HG03442 (cell line): ENCODE measurements around the gene TEKT1.
"Not testable (repeated sequence)": the region's sequence is repeated elsewhere in the genome, so short reads cannot be mapped to it uniquely, and the experiment has no call there.

ENCODE experiments used
- ATAC-seq: cut with Tn5 transposase; IDR thresholded peaks from one replicate; pipeline ENCODE4 v1.9.1; 2021; ENCODE audit warnings: mild to moderate bottlenecking, moderate library complexity; ENCODE audit not compliant: unreplicated experiment

Gene TEKT1

DNA sequence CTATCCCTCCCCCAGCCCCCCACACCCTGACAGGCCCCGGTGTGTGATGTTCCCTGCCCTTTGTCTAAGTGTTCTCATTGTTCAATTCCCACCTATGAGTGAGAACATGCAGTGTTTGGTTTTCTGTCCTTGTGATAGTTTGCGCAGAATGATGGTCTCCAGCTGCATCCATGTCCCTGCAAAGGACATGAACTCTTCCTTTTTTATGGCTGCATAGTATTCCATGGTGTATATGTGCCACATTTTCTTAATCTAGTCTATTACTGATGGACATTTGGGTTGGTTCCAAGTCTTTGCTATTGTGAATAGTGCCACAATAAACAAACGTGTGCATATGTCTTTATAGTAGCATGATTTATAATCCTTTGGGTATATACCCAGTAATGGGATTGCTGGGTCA, 15.2 kb downstream of the TEKT1 start:
- ATAC-seq: not testable (repeated sequence)

- ATAC-seq: no peak
Observed at GRCh38 chr17:6815775-6816174, 15.8 kb downstream of the TEKT1 start.

DNA sequence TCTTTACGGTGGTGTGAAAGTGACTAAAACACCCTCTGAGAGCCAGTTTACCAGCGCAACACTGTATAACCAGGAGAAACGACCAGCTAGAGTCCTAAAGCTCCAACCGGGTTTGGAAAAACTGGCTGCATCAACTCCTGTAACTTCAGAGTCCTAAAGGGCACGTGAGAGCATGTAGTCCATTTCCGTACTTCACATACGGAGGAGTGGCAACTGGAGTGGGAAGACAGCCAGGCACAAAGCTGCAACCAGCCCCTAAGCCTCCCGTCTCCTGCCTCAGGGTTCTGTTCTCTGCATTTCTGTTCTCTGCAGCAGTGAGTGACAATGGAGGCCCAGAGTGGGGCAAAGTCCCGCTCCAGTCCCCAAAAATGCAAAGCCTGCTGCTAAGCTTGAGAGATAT, 19.2 kb downstream of the TEKT1 start:
- ATAC-seq: no peak

DNA sequence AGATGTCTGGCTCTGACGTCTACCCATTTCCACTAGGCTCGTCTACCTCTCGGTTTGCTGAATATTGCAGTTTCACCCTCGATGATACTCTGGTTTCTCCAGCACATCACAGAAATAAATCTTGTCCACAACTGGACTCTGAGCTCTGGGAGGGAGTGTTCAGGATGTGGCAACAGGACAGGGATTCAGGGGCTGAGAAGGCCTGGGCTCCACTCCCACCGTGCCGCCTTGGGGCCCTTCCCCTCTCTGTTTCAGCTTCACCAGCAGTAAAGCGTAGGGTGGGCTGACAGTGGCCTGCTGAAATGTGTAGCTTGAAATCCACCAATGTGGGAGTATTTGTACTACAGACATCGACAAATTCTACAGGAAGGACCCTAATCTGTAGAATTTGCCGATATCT, 20.0 kb downstream of the TEKT1 start:
- no peak for ATAC-seq

DNA sequence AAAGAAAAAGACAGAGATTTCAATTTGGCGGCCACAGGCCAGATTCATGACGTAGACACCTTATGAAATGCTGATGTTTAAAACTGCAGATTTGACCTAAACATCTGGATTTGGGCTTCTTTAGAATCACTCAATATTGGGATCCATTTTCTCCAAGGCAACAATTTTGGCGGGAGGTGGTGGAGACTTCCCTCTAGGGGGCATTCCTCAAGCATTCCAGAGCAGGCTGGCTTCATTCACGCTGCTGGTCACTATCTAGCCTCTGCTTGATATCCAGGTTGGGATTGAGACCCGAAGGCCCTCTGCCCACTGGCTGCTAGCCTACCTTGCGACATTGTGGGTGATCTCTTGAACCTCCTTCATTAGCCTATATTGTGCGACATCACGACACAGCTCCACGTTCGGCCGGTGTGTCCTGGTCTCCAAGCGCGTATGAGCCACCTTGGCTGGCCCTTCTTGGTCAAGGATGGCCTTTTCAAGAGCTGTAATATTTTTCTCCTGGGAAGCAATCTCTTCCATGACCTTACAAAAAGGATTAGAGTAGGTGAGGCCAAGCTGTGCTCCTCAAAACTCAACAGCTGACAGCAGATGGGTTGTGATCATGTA, 31.0 kb downstream of the TEKT1 start:
- no peak for ATAC-seq

GRCh38 chr17:6799738-6800137, 31.8 kb downstream of the TEKT1 start:
- no peak for ATAC-seq

GRCh38 chr17:6797718-6798351, 33.7 kb downstream of the TEKT1 start:
- ATAC-seq: no peak

- no peak for ATAC-seq
Observed at GRCh38 chr17:6796887-6797490, 34.5 kb downstream of the TEKT1 start.

- ATAC-seq: no peak
Observed at GRCh38 chr17:6796017-6796886, 35.3 kb downstream of the TEKT1 start.

- ATAC-seq: no peak
Observed at GRCh38 chr17:6793748-6794493, 37.6 kb downstream of the TEKT1 start.

DNA sequence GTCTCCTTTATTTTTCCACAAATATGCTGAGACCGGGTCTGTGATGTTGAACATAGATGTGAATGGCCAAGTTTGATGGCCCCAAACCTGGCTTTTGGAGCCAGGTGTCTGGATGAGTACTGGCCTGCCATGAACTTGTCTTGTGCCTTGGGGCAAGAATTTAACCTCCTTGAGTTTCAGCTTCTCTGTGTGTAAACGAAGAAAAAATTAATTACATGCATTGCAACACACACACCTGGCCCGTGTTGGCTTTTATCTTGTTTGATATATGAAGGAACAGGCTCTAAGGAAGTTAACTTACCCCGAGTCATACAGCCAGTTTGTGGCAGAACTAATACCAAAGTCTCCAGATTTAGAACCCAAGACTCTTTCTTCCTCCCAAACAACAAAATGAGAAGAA, 42.4 kb downstream of the TEKT1 start:
- ATAC-seq: no peak

- ATAC-seq: no peak
Observed at GRCh38 chr17:6787081-6787693, 44.3 kb downstream of the TEKT1 start.

DNA sequence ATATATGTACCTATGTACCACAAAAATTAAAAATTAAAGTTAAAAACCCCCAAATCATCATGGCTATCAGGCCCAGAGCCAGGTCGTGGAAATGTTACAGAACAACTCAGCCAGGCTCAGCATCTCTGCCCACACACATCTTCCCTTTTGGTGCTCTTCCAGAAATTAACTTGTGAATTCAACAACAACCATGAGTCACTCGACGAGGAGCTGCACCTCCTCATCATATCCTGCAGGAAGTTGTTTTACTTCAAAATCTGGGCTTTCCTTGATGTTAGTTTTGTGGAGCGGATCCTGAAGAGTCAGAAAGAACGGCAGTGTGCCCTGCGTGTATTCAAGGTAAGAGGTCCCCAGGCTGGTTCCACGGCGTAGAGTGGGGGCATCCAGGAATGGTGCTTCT, 44.9 kb downstream of the TEKT1 start:
- ATAC-seq: no peak

- ATAC-seq: no peak
Observed at GRCh38 chr17:6782244-6782643, 49.3 kb downstream of the TEKT1 start.

DNA sequence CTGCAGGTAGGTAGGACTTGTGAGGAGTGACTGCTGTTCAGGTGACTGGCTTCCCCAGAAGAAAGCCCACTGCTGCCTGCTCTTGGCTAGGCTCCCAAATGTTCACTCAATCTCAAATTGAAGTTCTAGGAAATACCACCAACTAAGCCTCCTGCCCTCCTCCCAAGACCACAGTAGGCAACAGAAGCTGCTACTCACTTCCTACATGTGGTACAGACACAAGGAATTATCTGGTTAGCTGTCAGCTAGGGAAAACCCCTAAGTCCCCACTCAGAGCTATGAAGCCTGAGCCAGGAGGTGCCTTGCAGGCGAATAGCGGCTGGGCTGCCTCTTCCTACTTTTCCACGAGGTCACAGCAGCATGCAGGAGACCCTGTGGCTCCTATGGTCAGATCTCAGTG, 50.6 kb downstream of the TEKT1 start:
- no peak for ATAC-seq

- ATAC-seq: no peak
Observed at GRCh38 chr17:6780001-6780400, 51.5 kb downstream of the TEKT1 start.

DNA sequence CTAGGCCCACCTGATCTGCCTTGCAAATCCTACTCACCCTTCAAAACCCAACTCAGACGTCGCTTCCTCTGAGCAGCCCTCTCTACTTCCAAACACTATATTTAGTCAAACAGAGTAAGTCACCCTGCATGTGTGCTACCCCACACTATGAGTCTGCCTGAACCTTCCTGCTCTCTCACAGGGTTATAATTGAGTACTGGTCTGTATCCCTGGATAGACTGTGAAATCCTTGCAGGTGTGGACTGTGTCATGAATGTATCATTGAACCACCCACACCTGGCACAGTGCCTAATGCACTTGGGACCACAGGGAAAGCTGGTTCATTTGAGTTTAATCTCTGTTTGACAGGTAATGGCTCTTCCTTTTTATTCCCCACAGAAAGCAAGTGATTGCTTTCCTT, 52.1 kb downstream of the TEKT1 start:
- no peak for ATAC-seq

GRCh38 chr17:6775871-6776405, 55.6 kb downstream of the TEKT1 start, which contains the start of gene FBXO39:
Gene FBXO39 (plus strand): TSS chr17:6776215. CDS start chr17:6779869, 3,654 bp downstream.
- ATAC-seq: no peak

DNA sequence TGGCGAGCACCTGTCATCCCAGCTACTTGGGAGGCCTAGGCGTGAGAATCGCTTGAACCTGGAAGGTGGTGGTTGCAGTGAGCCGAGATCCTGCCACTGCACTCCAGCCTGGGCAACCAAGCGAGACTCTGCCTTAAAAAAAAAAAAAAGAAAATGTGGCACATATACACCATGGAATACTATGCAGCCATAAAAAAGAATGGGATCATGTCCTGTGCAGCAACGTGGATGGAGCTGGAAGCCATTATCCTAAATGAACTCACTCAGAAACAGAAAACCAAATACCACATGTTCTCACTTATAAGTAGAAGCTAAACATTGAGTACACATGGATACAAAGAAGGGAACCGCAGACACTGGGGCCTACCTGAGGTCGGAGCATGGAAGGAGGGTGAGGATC, 56.6 kb downstream of the TEKT1 start:
- not testable (repeated sequence) for ATAC-seq

DNA sequence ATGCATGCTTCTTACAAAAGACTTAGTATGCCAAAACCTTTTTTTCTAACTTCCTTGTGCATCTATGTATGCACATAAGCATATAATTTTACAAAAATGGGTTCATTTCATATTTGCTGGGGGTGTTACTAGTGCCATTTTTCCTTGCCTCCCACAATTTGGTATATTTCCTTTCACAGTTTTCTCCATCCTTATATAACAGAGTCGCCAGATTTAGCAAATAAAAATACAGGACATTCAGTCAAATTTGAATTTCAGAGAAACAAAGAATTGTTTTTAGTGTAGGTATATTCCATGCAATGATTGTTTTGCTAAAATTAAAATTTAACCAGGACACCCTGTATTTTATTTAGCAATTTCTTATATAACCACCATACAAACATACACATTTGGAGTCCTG, 59.5 kb downstream of the TEKT1 start:
- no peak for ATAC-seq
